DOHH2 (cell line): ENCODE data around the gene MEOX2.

Source experiments
- EZH2phosphoT487 ChIP-seq: fragments of 200-600 bp; sonication (generic); IDR thresholded peaks from 2 replicates; pipeline ENCODE4 v1.6.1; 2017; ENCODE audit warnings: borderline replicate concordance, mild to moderate bottlenecking, antibody characterized with exemption, low read length, moderate library complexity, mixed read lengths
- TF ChIP-seq, protein P1 (sequence below): fragments of 200-600 bp; sonication (generic); IDR thresholded peaks from one replicate; pipeline ENCODE4 v1.5.1; 2014; ENCODE audit warnings: antibody characterized with exemption, mild to moderate bottlenecking, low read depth, low read length; ENCODE audit not compliant: poor library complexity, severe bottlenecking

- TF ChIP-seq EZH2phosphoT487 = no peak
- TF ChIP-seq, protein P1, sequence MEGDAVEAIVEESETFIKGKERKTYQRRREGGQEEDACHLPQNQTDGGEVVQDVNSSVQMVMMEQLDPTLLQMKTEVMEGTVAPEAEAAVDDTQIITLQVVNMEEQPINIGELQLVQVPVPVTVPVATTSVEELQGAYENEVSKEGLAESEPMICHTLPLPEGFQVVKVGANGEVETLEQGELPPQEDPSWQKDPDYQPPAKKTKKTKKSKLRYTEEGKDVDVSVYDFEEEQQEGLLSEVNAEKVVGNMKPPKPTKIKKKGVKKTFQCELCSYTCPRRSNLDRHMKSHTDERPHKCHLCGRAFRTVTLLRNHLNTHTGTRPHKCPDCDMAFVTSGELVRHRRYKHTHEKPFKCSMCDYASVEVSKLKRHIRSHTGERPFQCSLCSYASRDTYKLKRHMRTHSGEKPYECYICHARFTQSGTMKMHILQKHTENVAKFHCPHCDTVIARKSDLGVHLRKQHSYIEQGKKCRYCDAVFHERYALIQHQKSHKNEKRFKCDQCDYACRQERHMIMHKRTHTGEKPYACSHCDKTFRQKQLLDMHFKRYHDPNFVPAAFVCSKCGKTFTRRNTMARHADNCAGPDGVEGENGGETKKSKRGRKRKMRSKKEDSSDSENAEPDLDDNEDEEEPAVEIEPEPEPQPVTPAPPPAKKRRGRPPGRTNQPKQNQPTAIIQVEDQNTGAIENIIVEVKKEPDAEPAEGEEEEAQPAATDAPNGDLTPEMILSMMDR = no peak
Measured at GRCh38 chr7:15609287-15609686, 77.2 kb downstream of the MEOX2 start.
